Measurements from ENCODE around the gene NMRK2. TPM values are rescaled to one million over a fixed set of nuclear protein-coding genes. Genes with fewer than 3 reads are reported as not detected.
"Not testable (repeated sequence)": the region's sequence is repeated elsewhere in the genome, so short reads cannot be mapped to it uniquely, and the experiment has no call there.

Gene NMRK2
- total and polyA plus RNA-seq, 2 experiments from 2014 or later = 0.95 TPM; not detected in 1

DNA sequence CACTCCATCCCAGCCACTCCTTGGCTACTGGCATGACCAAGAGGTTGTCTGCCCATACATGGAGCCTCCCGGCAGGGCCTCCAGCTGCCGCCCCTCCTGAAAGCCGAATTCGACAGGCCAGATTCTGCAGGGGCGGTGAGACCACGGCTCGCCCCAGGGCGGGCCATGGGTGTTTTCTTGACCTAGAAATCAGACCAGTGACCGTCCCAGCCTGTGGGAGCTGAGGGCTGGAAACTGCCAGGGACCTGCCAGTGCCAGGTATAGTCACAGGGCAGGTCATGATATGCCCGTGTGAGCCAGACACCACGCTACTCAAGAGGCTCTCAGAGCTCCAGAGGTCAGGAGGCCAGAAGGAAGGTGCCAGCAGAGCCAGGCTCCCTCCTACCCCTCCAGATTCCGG, 21.2 kb downstream of the NMRK2 start:
- Histone ChIP-seq H3K9me3 (ENCODE audit: low read depth) (no peaks in the 10 kb centered on the region), H3K36me3 (replicated peaks; ENCODE audit: insufficient read depth, low read depth) (no peaks in the 10 kb centered on the region), H3K27me3 (no peaks in the 10 kb centered on the region), H3K27ac (no peak overlapping the region), H4K20me1 (ENCODE audit: insufficient read depth, poor library complexity, severe bottlenecking) (no peaks in the 10 kb centered on the region), H2AFZ (no peak overlapping the region), H3K4me3 (no peak overlapping the region), H3K4me1 (ENCODE audit: insufficient read depth) (no peaks in the 10 kb centered on the region), H3K9me2 (replicated peaks; ENCODE audit: insufficient read depth) (no peaks in the 10 kb centered on the region), H3K4me2 (no peak overlapping the region), H3K79me2 (no peaks in the 10 kb centered on the region)
- TF ChIP-seq EZH2phosphoT487 (IDR thresholded peaks at IDR 0.05; ENCODE audit: low read depth, severe bottlenecking, unreplicated experiment) = no peak
- 91% methylated on average over 12 of the region's 12 CpGs for WGBS (ENCODE audit: low lambda C conversion rate, missing lambda C conversion rate)
- DNase-seq (ENCODE audit: low spot score) = no peak

DNA sequence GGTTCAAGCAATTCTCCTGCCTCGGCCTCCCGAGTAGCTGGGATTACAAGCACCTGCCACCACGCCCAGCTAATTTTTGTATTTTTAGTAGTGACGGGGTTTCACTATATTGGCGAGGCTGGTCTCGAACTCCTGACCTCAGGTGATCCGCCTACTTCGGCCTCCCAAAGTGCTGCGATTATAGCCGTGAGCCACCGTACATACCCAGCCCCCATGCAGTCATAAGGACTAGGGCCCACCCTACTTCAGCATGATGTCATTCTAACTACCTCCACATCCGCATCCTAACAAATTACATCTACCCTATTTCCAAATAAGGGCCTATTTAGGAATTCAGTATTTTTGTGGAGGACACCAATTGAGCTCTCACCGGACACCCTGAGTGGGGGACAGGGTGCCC, 22.4 kb downstream of the NMRK2 start:
- H3K79me2 ChIP-seq; H3K4me2 ChIP-seq; H3K27ac ChIP-seq; H3K9me2 ChIP-seq (replicated peaks; ENCODE audit: insufficient read depth); DNase-seq (ENCODE audit: low spot score); H3K4me3 ChIP-seq; H3K36me3 ChIP-seq (replicated peaks; ENCODE audit: insufficient read depth, low read depth); H3K27me3 ChIP-seq; H3K4me1 ChIP-seq (ENCODE audit: insufficient read depth); H4K20me1 ChIP-seq (ENCODE audit: insufficient read depth, poor library complexity, severe bottlenecking); H2AFZ ChIP-seq; H3K9me3 ChIP-seq (ENCODE audit: low read depth): not testable (repeated sequence)
- WGBS (ENCODE audit: low lambda C conversion rate, missing lambda C conversion rate) = 84% methylated on average over 13 of the region's 13 CpGs

DNA sequence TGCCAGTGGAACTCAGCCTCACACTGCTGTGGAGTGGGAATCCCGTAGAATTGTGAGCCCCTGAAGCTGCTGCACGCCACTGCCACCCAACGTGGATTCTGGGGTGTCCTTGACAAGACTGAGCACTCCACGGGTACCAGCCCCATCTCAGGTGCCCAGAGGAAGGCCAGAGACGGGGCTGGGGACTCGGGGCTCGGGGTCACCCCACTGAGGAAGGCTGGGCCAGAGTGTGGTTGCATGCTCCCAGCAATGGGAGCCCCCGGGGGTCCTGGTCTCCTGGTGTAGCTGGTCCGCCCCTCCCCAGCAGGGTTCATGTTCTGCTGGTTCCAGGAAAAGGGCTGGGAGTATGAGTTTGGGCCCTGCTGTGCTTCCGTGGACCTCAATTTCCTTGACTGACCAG, 22.8 kb downstream of the NMRK2 start:
- TF ChIP-seq, protein P1, sequence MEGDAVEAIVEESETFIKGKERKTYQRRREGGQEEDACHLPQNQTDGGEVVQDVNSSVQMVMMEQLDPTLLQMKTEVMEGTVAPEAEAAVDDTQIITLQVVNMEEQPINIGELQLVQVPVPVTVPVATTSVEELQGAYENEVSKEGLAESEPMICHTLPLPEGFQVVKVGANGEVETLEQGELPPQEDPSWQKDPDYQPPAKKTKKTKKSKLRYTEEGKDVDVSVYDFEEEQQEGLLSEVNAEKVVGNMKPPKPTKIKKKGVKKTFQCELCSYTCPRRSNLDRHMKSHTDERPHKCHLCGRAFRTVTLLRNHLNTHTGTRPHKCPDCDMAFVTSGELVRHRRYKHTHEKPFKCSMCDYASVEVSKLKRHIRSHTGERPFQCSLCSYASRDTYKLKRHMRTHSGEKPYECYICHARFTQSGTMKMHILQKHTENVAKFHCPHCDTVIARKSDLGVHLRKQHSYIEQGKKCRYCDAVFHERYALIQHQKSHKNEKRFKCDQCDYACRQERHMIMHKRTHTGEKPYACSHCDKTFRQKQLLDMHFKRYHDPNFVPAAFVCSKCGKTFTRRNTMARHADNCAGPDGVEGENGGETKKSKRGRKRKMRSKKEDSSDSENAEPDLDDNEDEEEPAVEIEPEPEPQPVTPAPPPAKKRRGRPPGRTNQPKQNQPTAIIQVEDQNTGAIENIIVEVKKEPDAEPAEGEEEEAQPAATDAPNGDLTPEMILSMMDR (IDR thresholded peaks at IDR 0.05; ENCODE audit: poor library complexity) = no peak
- TF ChIP-seq EZH2phosphoT487 (IDR thresholded peaks at IDR 0.05; ENCODE audit: low read depth, severe bottlenecking, unreplicated experiment) (no peak), EZH2 (IDR thresholded peaks at IDR 0.05; ENCODE audit: borderline replicate concordance) (no peak)
- Histone ChIP-seq H3K36me3 (replicated peaks; ENCODE audit: insufficient read depth, low read depth) (no peaks in the 10 kb centered on the region), H3K79me2 (no peaks in the 10 kb centered on the region), H3K27me3 (no peaks in the 10 kb centered on the region), H3K9me3 (ENCODE audit: low read depth) (no peaks in the 10 kb centered on the region), H2AFZ (no peak overlapping the region), H4K20me1 (ENCODE audit: insufficient read depth, poor library complexity, severe bottlenecking) (no peaks in the 10 kb centered on the region), H3K27ac (no peak overlapping the region), H3K4me3 (no peak overlapping the region), H3K4me1 (ENCODE audit: insufficient read depth) (no peaks in the 10 kb centered on the region), H3K9me2 (replicated peaks; ENCODE audit: insufficient read depth) (no peaks in the 10 kb centered on the region), H3K4me2 (no peak overlapping the region)
- no peak for DNase-seq (ENCODE audit: low spot score)
- WGBS (ENCODE audit: low lambda C conversion rate, missing lambda C conversion rate) = 97% methylated on average over 10 of the region's 10 CpGs

DNA sequence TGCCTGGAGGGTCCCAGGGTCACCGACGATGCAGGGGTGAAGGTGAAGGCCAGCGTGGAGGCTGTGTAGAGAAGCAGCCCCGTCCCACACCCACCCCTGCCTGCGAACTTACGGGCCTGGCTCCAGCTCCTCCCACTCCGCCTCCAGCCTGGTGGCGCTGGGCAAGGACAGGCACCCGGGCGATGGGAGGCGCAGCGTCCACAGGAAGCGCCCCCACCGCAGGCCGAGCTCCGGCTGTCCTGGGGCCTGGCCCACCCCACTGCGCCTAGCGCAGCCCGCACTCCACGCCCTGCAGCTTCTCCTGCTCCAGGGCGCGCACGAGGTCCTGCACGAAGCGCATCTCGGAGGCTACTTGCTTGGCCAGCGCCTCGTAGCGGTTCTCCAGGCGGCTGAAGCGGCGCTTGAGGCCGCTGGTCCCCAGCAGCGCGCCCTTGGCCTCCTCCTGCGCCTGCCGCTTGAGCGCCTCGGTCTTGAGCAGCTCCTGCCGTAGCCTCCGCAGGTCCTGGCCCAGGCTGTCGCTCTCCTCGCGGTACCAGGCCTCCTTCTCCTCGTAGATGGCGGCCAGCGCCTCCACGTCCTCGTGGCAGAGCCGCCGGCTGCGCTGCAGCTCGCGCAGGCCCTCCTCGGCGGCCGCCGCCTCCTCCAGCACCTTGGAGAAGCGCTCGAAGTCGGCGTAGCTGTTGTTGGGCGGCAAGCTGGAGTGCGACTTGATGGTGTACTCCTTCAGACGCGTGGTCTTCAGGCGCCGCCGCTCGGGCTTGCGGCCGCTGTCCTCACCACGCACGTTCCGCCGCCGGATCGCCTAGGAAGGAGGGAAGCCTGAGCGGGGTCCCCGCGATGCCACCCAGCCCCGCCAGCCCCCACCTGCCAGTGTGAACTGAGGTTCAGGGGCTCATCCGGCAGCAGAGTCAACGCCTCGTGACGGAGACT, 26.2 kb downstream of the NMRK2 start:
- Histone ChIP-seq H3K4me1 (ENCODE audit: insufficient read depth) (no peaks in the 10 kb centered on the region), H4K20me1 (ENCODE audit: insufficient read depth, poor library complexity, severe bottlenecking) (no peaks in the 10 kb centered on the region), H3K27ac (no peak overlapping the region), H3K36me3 (replicated peaks; ENCODE audit: insufficient read depth, low read depth) (no peaks in the 10 kb centered on the region), H2AFZ (no peak overlapping the region), H3K4me3 (no peak overlapping the region), H3K9me3 (ENCODE audit: low read depth) (no peaks in the 10 kb centered on the region), H3K79me2 (peaks cover 6% of the 10 kb centered on the region), H3K27me3 (no peaks in the 10 kb centered on the region), H3K4me2 (no peak overlapping the region), H3K9me2 (replicated peaks; ENCODE audit: insufficient read depth) (no peaks in the 10 kb centered on the region)
- DNase-seq (ENCODE audit: low spot score) = no peak
- TF ChIP-seq EZH2 (IDR thresholded peaks at IDR 0.05; ENCODE audit: borderline replicate concordance) = no peak
- TF ChIP-seq EZH2phosphoT487 (IDR thresholded peaks at IDR 0.05; ENCODE audit: low read depth, severe bottlenecking, unreplicated experiment) = no peak
- TF ChIP-seq, protein P1 (IDR thresholded peaks at IDR 0.05; ENCODE audit: poor library complexity) = no peak
- 98% methylated on average over 64 of the region's 86 CpGs for WGBS (ENCODE audit: low lambda C conversion rate, missing lambda C conversion rate)
